CD14-positive monocyte (primary cell): ENCODE measurements around the gene QSOX2. TPM values are rescaled to one million over a fixed set of nuclear protein-coding genes. Genes with fewer than 3 reads are reported as not detected.

Source experiments
- DNase-seq, 3 donors: peaks; one replicate each; pipeline ENCODE4 v3.0.0-alpha.2; 2011 to 2022
- H2AFZ ChIP-seq: 2 replicates; pipeline ENCODE4 v1.6.0; 2012; ENCODE audit warnings: mild to moderate bottlenecking, low read depth, low read length, inconsistent platforms; ENCODE audit not compliant: insufficient read depth, poor library complexity, severe bottlenecking
- H3K27ac ChIP-seq, 2 donors: 1 replicate in 1 of 2; 2 replicates in 1 of 2; pipeline ENCODE4 v1.5.1; 2012 to 2013; ENCODE audit warnings: low read length in 2 of 2, control low read depth in 1 of 2, inconsistent platforms in 1 of 2, low read depth in 1 of 2, mild to moderate bottlenecking in 1 of 2
- H3K27me3 ChIP-seq, 2 donors: one replicate each; pipeline versions ENCODE4 v1.6.0 to v1.6.1; 2011 to 2013; ENCODE audit warnings: low read length in 2 of 2; ENCODE audit not compliant: control insufficient read depth in 2 of 2, insufficient read depth in 2 of 2
- H3K36me3 ChIP-seq, 2 donors: replicated peaks in 1 of 2; 1 replicate in 1 of 2; 2 replicates in 1 of 2; pipeline versions ENCODE4 v1.5.1 to v1.6.1; 2012 to 2013; ENCODE audit warnings: low read length in 2 of 2, control low read depth in 1 of 2, inconsistent platforms in 1 of 2, mild to moderate bottlenecking in 1 of 2; ENCODE audit not compliant: insufficient read depth in 2 of 2, control insufficient read depth in 1 of 2
- H3K4me1 ChIP-seq, 2 donors: 1 replicate in 1 of 2; 2 replicates in 1 of 2; pipeline versions ENCODE4 v1.5.1 to v1.6.1; 2012 to 2013; ENCODE audit warnings: low read length in 2 of 2, control low read depth in 1 of 2, inconsistent platforms in 1 of 2, mild to moderate bottlenecking in 1 of 2, moderate library complexity in 1 of 2; ENCODE audit not compliant: insufficient read depth in 2 of 2, control insufficient read depth in 1 of 2
- H3K4me2 ChIP-seq: replicated peaks from 2 replicates; pipeline ENCODE3; 2012; ENCODE audit warnings: low read length, moderate library complexity, mild to moderate bottlenecking; ENCODE audit not compliant: poor library complexity, severe bottlenecking; ENCODE audit errors: extremely low read depth
- H3K4me3 ChIP-seq, 3 experiments: fragments of 200-600 bp in 1 of 3; sonication (generic) in 1 of 3; replicated peaks in 1 of 3; 1 replicate in 2 of 3; 2 replicates in 1 of 3; pipeline ENCODE4 v1.5.1; 2011 to 2013; ENCODE audit warnings: low read length in 3 of 3, mild to moderate bottlenecking in 3 of 3, control low read depth in 2 of 3, low read depth in 2 of 3, inconsistent platforms in 1 of 3, moderate library complexity in 1 of 3
- H3K79me2 ChIP-seq: 2 replicates; pipeline ENCODE4 v1.6.0; 2012; ENCODE audit warnings: mild to moderate bottlenecking, control low read depth, inconsistent platforms, low read length, moderate library complexity; ENCODE audit not compliant: insufficient read depth
- H3K9ac ChIP-seq: 2 replicates; pipeline ENCODE4 v1.6.0; 2017; ENCODE audit warnings: low read length, mild to moderate bottlenecking; ENCODE audit not compliant: insufficient read depth, poor library complexity, severe bottlenecking
- H3K9me3 ChIP-seq, 2 donors: replicated peaks in 1 of 2; 1 replicate in 1 of 2; 2 replicates in 1 of 2; pipeline versions ENCODE4 v1.5.1 to v1.6.1; 2012 to 2013; ENCODE audit warnings: low read length in 2 of 2, control low read depth in 1 of 2; ENCODE audit not compliant: control insufficient read depth in 1 of 2, insufficient read depth in 1 of 2
- H4K20me1 ChIP-seq: 2 replicates; pipeline ENCODE4 v1.6.0; 2012; ENCODE audit warnings: mild to moderate bottlenecking, low read length, control low read depth, moderate library complexity; ENCODE audit not compliant: insufficient read depth
- H3K27ac Mint-ChIP-seq, 7 donors: one replicate each; pipeline ENCODE4 v1.8.0; 2020; ENCODE audit warnings: mild to moderate bottlenecking in 7 of 7, mixed read lengths in 7 of 7, moderate library complexity in 6 of 7, inconsistent platforms in 2 of 7
- H3K27me3 Mint-ChIP-seq, 3 donors: one replicate each; pipeline ENCODE4 v1.8.0; 2021 to 2022; ENCODE audit warnings: low read depth in 3 of 3, mild to moderate bottlenecking in 3 of 3, mixed read lengths in 3 of 3, moderate library complexity in 3 of 3, inconsistent platforms in 1 of 3
- H3K36me3 Mint-ChIP-seq, 2 donors: one replicate each; pipeline ENCODE4 v1.8.0; 2020; ENCODE audit warnings: mixed read lengths in 2 of 2, inconsistent platforms in 1 of 2, mild to moderate bottlenecking in 1 of 2
- H3K4me1 Mint-ChIP-seq: one replicate; pipeline ENCODE4 v1.8.0; 2020; ENCODE audit warnings: mild to moderate bottlenecking, mixed read lengths
- H3K4me3 Mint-ChIP-seq, 2 donors: one replicate each; pipeline ENCODE4 v1.8.0; 2020; ENCODE audit warnings: mild to moderate bottlenecking in 2 of 2, mixed read lengths in 2 of 2, moderate library complexity in 1 of 2
- H3K9me3 Mint-ChIP-seq, 7 donors: one replicate each; pipeline ENCODE4 v1.8.0; 2020 to 2022; ENCODE audit warnings: mixed read lengths in 7 of 7, mild to moderate bottlenecking in 6 of 7, moderate library complexity in 6 of 7, inconsistent platforms in 2 of 7
- CTCF ChIP-seq: fragments of 200-600 bp; IDR thresholded peaks from one replicate; pipeline ENCODE4 v1.8.0; 2022; ENCODE audit warnings: antibody characterized with exemption, mild to moderate bottlenecking
- WGBS: methylation state at CpG from one replicate; pipeline ENCODE4 v1.1.5; 2013; ENCODE audit warnings: missing lambda C conversion rate; ENCODE audit not compliant: insufficient coverage; 5-methylcytosine and 5-hydroxymethylcytosine counted together
- intact Hi-C, 2 donors: fragments of 100-400 bp; cut with micrococcal nuclease; formaldehyde crosslinking; loops; one replicate each; pipeline versions ENCODE4 v1.15.0 to v1.15.1; 2023
- polyA plus RNA-seq, 3 donors: library from polyadenylated mRNA; depleted of rRNA in 1 of 3; unstranded in 2 of 3; stranded (reverse) in 1 of 3; fragments of 300-500 nt in 2 of 3; fragments of >200 nt in 1 of 3; fragmentation: Illumina TruSeq in 2 of 3; gene quantifications; 1 replicate in 2 of 3; 2 replicates in 1 of 3; pipeline ENCODE4 v1.2.3, GENCODE V29; 2012 to 2021

Gene QSOX2
- polyA plus RNA-seq, 3 donors, result 0.03 to 8.4 (median 0.17) TPM

GRCh38 chr9:136251264-136252115 is 5.9 kb upstream of the QSOX2 start:
- no peak overlapping the region for H3K4me3 Mint-ChIP-seq
- 73% methylated on average over 29 of the region's 50 CpGs for WGBS
- H3K27ac Mint-ChIP-seq, result no peak overlapping the region

GRCh38 chr9:136250676-136251075 is 5.1 kb upstream of the QSOX2 start:
- H3K36me3 Mint-ChIP-seq, result no peaks in the 10 kb centered on the region
- H3K9me3 Mint-ChIP-seq, result peaks cover 0 to 3% (median 0%) of the 10 kb centered on the region in 7 donors
- 73% methylated on average over 10 of the region's 10 CpGs for WGBS
- Histone ChIP-seq H3K4me3 (no peak overlapping the region), H3K27ac (no peak overlapping the region), H3K9ac (no peak overlapping the region), H2AFZ (no peak overlapping the region), H3K36me3 (no peaks in the 10 kb centered on the region), H3K79me2 (no peaks in the 10 kb centered on the region), H3K9me3 (no peaks in the 10 kb centered on the region), H3K4me1 (peaks cover 4 to 5% of the 10 kb centered on the region in 2 donors), H3K4me2 (no peak overlapping the region), H4K20me1 (no peaks in the 10 kb centered on the region), H3K27me3 (no peaks in the 10 kb centered on the region)
- H3K4me3 Mint-ChIP-seq, result no peak overlapping the region
- peaks cover 6 to 9% (median 8%) of the 10 kb centered on the region in 3 donors for H3K27me3 Mint-ChIP-seq
- no peak for DNase-seq
- H3K27ac Mint-ChIP-seq, result no peak overlapping the region
- TF ChIP-seq CTCF, result no peak
- H3K4me1 Mint-ChIP-seq, result peaks cover 4% of the 10 kb centered on the region
- intact Hi-C loops, result no loop called here

More at GRCh38 chr9:136251264-136252115, 5.9 kb upstream of the QSOX2 start:
- TF ChIP-seq CTCF, result no peak
- Histone ChIP-seq H3K9me3 (no peaks in the 10 kb centered on the region), H3K27me3 (no peaks in the 10 kb centered on the region), H3K9ac (no peak overlapping the region), H3K36me3 (no peaks in the 10 kb centered on the region), H3K4me2 (no peak overlapping the region), H3K79me2 (no peaks in the 10 kb centered on the region), H2AFZ (no peak overlapping the region), H3K27ac (no peak overlapping the region), H4K20me1 (no peaks in the 10 kb centered on the region), H3K4me1 (no peaks in the 10 kb centered on the region), H3K4me3 (no peak overlapping the region)
- Mint-ChIP-seq H3K36me3 (no peaks in the 10 kb centered on the region), H3K4me1 (no peaks in the 10 kb centered on the region), H3K9me3 (peaks cover 0 to 3% (median 0%) of the 10 kb centered on the region in 7 donors), H3K27me3 (peaks cover 5 to 13% (median 8%) of the 10 kb centered on the region in 3 donors)
- no peak for DNase-seq
- intact Hi-C loops, result no loop called here
